GM18951 (cell line): ENCODE measurements around the gene DDR2.
"Not testable (repeated sequence)": the region's sequence is repeated elsewhere in the genome, so short reads cannot be mapped to it uniquely, and the experiment has no call there.

Experiments
- POLR2A ChIP-seq: IDR thresholded peaks from 4 replicates; pipeline ENCODE4 v1.6.1; 2011; ENCODE audit warnings: mild to moderate bottlenecking; ENCODE audit not compliant: insufficient read length, insufficient read depth; ENCODE audit errors: extremely low read depth
- in situ Hi-C: fragments of 300-500 bp; cut with MboI; formaldehyde crosslinking; loops from one replicate; pipeline ENCODE4 v1.12.0; 2022; ENCODE audit warnings: low sequenced_read_pairs, mixed read lengths, inconsistent platforms; ENCODE audit not compliant: unreplicated experiment

Gene DDR2

GRCh38 chr1:162772571-162773154, 140.4 kb downstream of the DDR2 start:
- in situ Hi-C loops: no loop called here
- TF ChIP-seq POLR2A: no peak

GRCh38 chr1:162774007-162774406, 141.7 kb downstream of the DDR2 start:
- no peak for TF ChIP-seq POLR2A
- in situ Hi-C loops: no loop called here

DNA sequence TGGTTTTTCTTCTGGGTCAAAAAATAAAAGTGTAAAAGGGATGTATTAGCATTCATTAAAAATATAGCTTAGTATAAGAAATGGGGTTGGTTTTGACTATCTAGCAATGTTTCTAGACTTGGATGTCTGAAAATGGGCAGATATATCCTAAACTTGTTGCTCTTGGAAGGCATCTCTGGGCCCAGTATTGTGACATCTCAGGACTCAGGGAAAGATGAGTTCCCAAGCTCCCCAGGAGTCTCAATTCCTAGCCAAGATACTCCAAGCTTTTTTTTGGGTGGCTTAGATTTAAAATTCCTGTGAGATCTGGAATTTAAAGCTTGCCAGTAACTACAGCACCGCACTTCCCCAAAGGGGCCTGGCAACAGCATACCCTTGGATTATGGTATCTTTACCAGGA, 146.8 kb downstream of the DDR2 start:
- in situ Hi-C loops: no loop called here
- TF ChIP-seq POLR2A: no peak

- in situ Hi-C loops: no loop called here
- TF ChIP-seq POLR2A: no peak
Measured at GRCh38 chr1:162782671-162783070, 150.4 kb downstream of the DDR2 start.

GRCh38 chr1:162784926-162785325, 152.7 kb downstream of the DDR2 start:
- in situ Hi-C loops: not testable (repeated sequence)

DNA sequence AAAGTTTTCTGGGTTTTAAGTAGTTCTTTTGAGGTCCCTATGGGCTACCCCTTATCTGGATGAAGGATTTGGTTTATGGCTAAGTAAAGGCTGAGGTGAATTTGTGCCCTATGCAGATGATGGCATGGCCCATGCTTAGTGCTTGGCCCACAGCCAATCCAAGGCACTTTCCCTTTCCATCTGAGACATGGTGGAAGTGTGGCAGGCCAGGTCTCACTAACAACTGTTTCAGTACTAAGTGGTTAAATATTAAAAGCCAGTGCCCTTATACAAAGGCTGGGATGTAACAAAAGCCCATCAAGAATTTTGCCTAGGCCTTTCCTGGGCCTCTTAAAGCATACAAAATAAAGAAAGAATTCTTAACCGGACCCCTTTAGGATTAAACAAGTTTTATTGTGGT, 156.5 kb downstream of the DDR2 start:
- in situ Hi-C loops: not testable (repeated sequence)

DNA sequence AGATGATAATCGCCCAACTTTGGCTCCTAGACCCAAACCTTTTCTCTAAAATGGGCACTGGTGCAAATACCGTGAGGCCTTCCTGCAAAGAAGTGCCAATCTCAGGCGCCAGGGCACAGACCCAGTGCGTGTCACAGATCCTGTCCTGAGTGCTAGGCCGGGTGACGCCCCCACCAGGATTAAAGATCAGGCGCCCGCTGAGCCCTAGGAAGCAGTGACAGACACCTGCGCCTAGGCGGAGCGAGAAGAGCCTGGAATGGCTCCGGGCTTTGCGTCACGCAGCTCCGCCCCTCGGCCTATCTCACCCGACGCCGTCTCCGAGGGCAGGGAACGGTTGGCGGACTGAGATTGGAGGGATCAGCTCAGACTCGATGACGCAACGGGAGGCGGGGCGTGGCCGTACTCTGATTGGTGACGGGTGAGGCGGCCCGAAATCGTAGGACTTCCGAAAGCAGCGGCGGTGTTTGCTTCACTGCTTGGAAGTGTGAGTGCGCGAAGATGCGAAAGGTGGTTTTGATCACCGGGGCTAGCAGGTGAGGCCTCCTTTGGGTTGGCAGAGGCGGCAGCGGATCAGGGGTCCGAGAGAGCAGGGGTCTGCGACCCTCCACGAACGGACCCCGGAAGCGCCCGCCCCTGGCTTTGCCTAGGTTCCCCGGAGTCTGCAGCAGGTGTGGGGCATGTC, 158.2 kb downstream of the DDR2 start, which contains the start of gene HSD17B7:
HSD17B7 (plus strand) TSS at position 400 of the 682 bp plus-strand sequence; CDS start at position 499, 99 bp downstream.
- TF ChIP-seq POLR2A: peak; percentile 61
- in situ Hi-C loops: not testable (repeated sequence)

DNA sequence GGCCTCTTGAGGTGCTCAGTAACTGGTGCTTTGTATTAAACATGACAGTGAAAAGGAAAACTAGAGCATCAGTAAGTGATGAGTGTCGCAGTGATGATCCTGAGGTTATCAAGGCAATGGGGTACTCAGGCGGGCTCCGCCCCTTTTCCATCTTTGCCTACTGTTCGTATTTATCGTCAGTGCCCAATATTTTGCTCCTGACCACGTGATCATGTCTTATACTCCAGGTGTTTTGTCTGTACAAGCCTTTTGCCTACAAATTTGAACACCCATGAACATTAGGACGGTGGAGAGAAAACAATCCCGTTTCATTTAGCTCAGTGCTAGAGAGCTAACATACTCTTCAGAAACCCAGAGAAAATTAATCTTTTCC, 158.7 kb downstream of the DDR2 start:
- in situ Hi-C loops: not testable (repeated sequence)

DNA sequence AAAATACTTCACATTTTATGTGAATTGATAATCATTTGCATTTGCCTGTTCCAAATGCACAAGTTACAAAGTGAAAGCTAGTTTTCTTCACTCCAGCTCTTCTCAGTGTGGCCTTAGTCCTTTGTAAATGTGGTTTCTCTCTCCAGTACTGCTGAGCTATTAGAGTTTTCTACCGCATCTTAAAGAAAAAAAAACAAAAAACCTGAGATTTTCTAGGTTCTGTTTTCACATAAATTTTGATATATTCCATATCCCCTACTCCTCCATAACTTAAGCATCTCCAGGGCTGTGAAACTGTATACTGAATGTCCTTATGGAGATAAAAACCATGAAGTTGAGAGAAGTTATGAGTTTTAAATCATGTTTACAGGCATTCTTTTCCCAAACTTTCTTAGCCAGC, 162.0 kb downstream of the DDR2 start:
- in situ Hi-C loops: not testable (repeated sequence)

GRCh38 chr1:162796617-162797279, 164.5 kb downstream of the DDR2 start:
- in situ Hi-C loops: not testable (repeated sequence)

DNA sequence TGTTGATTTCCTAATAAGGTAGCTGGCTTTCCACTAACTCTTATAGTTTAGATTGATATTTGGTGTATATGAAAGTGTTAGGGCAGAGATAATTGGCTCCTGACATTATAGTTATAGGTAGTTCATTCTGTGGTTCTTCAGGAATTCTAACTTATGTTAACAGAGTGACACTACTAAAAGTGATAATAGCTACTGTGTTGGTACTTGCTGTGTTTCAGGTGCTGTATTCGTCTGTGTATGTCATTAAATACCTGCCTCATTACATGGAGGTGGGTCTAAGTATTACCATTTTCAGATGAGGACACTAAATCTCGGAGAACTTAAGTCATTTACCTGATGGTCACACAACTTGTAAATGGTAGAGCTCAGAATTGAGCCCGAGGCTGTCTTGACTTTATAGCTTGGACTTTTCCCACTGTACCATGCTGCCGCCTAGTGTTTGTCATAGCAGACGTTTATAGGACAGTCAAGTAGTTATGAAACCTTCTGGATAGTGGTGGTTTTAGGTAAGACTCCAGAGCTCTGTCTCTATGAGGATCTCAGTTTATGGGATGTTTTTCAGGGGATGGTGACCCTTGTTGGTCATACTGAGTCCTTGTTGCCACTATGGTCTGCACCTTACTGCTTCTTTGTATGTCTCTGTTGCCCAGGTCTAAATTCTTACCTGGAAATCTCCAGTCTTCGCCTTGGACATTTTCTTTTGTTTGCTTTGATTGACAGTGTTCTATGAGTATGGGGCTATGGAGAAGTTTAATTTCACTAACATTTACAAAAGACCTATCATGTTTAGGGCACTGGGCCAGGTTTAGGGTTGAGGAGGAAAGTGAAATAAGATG, 167.9 kb downstream of the DDR2 start:
- in situ Hi-C loops: not testable (repeated sequence)

DNA sequence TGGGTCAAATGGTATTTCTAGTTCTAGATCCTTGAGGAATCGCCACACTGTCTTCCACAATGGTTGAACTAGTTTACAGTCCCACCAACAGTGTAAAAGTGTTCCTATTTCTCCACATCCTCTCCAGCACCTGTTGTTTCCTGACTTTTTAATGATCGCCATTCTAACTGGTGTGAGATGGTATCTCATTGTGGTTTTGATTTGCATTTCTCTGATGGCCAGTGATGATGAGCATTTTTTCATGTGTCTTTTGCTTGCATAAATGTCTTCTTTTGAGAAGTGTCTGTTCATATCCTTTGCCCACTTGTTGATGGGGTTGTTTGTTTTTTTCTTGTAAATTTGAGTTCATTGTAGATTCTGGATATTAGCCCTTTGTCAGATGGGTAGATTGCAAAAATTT, 175.2 kb downstream of the DDR2 start:
- in situ Hi-C loops: not testable (repeated sequence)

DNA sequence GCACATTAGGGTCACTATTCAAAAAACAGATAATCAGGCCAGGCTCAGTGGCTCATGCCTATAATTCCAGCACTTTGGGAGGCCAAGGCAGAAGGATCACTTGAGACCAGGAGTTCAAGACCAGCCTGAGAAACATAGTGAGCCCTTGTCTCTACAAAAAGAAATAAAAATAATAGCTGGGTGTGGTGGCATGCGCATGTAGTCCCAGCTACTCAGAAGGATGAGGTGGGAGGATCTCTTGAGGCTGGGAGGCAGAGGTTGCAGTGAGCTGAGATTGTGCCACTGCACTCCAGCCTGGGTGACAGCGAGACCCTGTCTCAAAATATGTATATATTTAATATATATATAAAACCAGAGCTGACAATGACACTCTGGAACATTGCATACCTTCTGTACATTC, 180.1 kb downstream of the DDR2 start:
- in situ Hi-C loops: not testable (repeated sequence)

DNA sequence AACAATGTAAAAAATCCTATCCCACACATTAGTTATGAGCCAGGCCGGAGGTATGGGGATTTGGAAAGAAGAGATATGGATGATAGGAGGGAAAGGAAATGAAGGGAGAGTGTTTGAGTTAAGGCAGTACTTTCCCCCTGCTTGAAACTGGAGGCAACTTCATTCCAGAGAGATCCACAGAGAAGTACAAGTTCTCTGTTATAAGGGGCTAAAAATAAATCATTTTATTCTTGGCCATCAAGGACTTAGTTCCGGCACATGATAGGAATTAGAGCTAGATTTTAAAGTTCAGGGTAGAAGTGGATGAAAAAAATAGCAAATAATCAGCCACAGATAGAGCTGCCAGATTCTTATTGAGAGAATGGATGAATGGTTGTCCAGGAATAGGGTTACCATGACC, 185.9 kb downstream of the DDR2 start:
- in situ Hi-C loops: not testable (repeated sequence)

DNA sequence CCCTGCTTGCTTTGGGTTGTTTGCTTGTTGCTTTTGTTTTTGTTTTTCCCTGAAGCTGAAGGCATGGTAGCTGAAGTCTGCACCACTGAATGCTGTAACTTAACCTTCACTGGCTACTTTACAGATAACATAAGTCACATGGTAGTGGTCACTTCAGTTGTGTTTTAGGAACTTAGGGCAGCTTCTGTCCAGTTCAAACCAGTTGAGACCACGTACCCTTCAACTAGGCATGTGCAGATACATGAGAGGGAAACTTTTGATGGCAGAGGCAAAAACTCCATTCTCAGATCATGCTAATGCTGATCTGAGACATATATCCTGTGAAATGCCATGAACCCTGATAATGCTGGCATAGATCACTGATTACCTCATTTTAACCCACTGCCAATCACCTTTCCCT, 186.4 kb downstream of the DDR2 start:
- in situ Hi-C loops: not testable (repeated sequence)
